Spinal cord (tissue), 10 donors: ENCODE data around the gene SSNA1. TPM values are rescaled to one million over a fixed set of nuclear protein-coding genes. Genes with fewer than 3 reads are reported as not detected.

Experiments
- DNase-seq, 6 donors: peaks; one replicate each; pipeline versions ENCODE4 v3.0.0 to v3.0.0-alpha.2; 2013 to 2015; ENCODE audit warnings: low spot score in 6 of 6, low read depth in 4 of 6
- H3K27ac ChIP-seq: one replicate; pipeline ENCODE4 v1.5.1; 2013; ENCODE audit warnings: low read depth, low read length, control low read depth
- H3K27me3 ChIP-seq: one replicate; pipeline ENCODE4 v1.6.1; 2013; ENCODE audit warnings: low read length; ENCODE audit not compliant: control insufficient read depth, insufficient read depth
- H3K36me3 ChIP-seq: one replicate; pipeline ENCODE4 v1.6.1; 2013; ENCODE audit warnings: low read length; ENCODE audit not compliant: control insufficient read depth, insufficient read depth
- H3K4me1 ChIP-seq: one replicate; pipeline ENCODE4 v1.6.1; 2013; ENCODE audit warnings: low read length; ENCODE audit not compliant: control insufficient read depth, insufficient read depth
- H3K4me3 ChIP-seq: one replicate; pipeline ENCODE4 v1.5.1; 2013; ENCODE audit warnings: low read depth, low read length, control low read depth
- H3K9me3 ChIP-seq: one replicate; pipeline ENCODE4 v1.6.1; 2013; ENCODE audit warnings: low read length; ENCODE audit not compliant: control insufficient read depth, insufficient read depth
- WGBS: methylation state at CpG from one replicate; pipeline ENCODE4 v1.1.5; 2013; ENCODE audit warnings: missing lambda C conversion rate; ENCODE audit not compliant: insufficient coverage; 5-methylcytosine and 5-hydroxymethylcytosine counted together
- long read RNA-seq, 4 donors: transcript quantifications; one replicate each; lab custom pipeline, GENCODE V29; 2026
- polyA plus RNA-seq, 2 donors: library from polyadenylated mRNA; unstranded; fragments of 120-200 nt; gene quantifications; one replicate each; pipeline ENCODE4 v1.2.1, GENCODE V29; 2013; ENCODE audit not compliant: insufficient read length in 2 of 2
- total RNA-seq, 2 donors: library from RNA; depleted of rRNA in 1 of 2; stranded (reverse); fragments of 120-200 nt in 1 of 2; fragments of >200 nt in 1 of 2; gene quantifications; one replicate each; pipeline versions ENCODE4 v1.2.3 to v1.2.4, GENCODE V29; 2013 to 2014
- donor health status: healthy.

SSNA1 gene, protein sequence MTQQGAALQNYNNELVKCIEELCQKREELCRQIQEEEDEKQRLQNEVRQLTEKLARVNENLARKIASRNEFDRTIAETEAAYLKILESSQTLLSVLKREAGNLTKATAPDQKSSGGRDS
- total RNA-seq (10 to 100 TPM; 28.1 to 53.5 TPM), polyA plus RNA-seq (10 to 100 TPM; 64.1 to 66.9 TPM)
- long read RNA-seq, donor 1, transcript SSNA1-201 (3 exons, 896 nt) = minor isoform, 22 of 66 reads
- long read RNA-seq, donor 1, transcript SSNA1-202 (2 exons, 1,170 nt) = major isoform, 42 of 66 reads
- long read RNA-seq, donor 1, partial matches to known transcripts = 0 of 66 reads
- long read RNA-seq, donor 1, other reads (novel, unspliced or antisense) = 0 of 66 reads
- long read RNA-seq, donor 2, transcript SSNA1-201 (3 exons, 896 nt) = major isoform, 9 of 19 reads
- long read RNA-seq, donor 2, transcript SSNA1-202 (2 exons, 1,170 nt) = minor isoform, 7 of 19 reads
- long read RNA-seq, donor 2, partial matches to known transcripts = 0 of 19 reads
- long read RNA-seq, donor 2, other reads (novel, unspliced or antisense) = 0 of 19 reads
- long read RNA-seq, donor 3, transcript SSNA1-202 (2 exons, 1,170 nt) = major isoform, 19 of 36 reads
- long read RNA-seq, donor 3, transcript SSNA1-201 (3 exons, 896 nt) = minor isoform, 12 of 36 reads
- long read RNA-seq, donor 3, partial matches to known transcripts = 0 of 36 reads
- long read RNA-seq, donor 3, other reads (novel, unspliced or antisense) = 0 of 36 reads
- long read RNA-seq, donor 4, transcript SSNA1-201 (3 exons, 896 nt) = major isoform, 55 of 89 reads
- long read RNA-seq, donor 4, transcript SSNA1-202 (2 exons, 1,170 nt) = minor isoform, 34 of 89 reads
- long read RNA-seq, donor 4, partial matches to known transcripts = 0 of 89 reads
- long read RNA-seq, donor 4, other reads (novel, unspliced or antisense) = 0 of 89 reads

GRCh38 chr9:137188490-137189296 is at the start of gene SSNA1, which contains the start of gene ANAPC2:
Gene SSNA1 (plus strand): TSS chr9:137188676. CDS start chr9:137188727, 51 bp downstream.
Gene ANAPC2 (minus strand): TSS chr9:137188560. CDS start chr9:137188532, 28 bp downstream.
- peak within 1 kb of the TSS; percentile 96 for H3K4me3 ChIP-seq
- DNase-seq = peak; percentile 88 to 98 (median 94)
- WGBS = under 1% methylated on average over 98 of the region's 98 CpGs
- no peaks in the 10 kb centered on the region for H3K9me3 ChIP-seq
- peak within 1 kb of the TSS; percentile 79 for H3K27ac ChIP-seq
- peaks cover 57% of the 10 kb centered on the region for H3K4me1 ChIP-seq
- peaks cover 92% of the 10 kb centered on the region for H3K36me3 ChIP-seq
- H3K27me3 ChIP-seq = no peaks in the 10 kb centered on the region

GRCh38 chr9:137138722-137139467 is 49.6 kb upstream of the SSNA1 start, which contains the start of gene GRIN1:
Gene GRIN1 (plus strand): TSS chr9:137139154. CDS start chr9:137139487, 333 bp downstream.
- Histone ChIP-seq H3K27me3 (peaks cover 46% of the 10 kb centered on the region), H3K36me3 (peaks cover 36% of the 10 kb centered on the region), H3K27ac (no peak within 1 kb of the TSS), H3K9me3 (no peaks in the 10 kb centered on the region), H3K4me1 (peaks cover 54% of the 10 kb centered on the region), H3K4me3 (peak within 1 kb of the TSS; percentile 31)
- DNase-seq = peak in 4 of 6 donors; percentile 43 to 92 (median 75)
- WGBS = 4% methylated on average over 104 of the region's 104 CpGs

- Histone ChIP-seq H3K27ac (no peak overlapping the region), H3K36me3 (peaks cover 40% of the 10 kb centered on the region), H3K9me3 (no peaks in the 10 kb centered on the region), H3K4me1 (peaks cover 54% of the 10 kb centered on the region), H3K27me3 (peaks cover 46% of the 10 kb centered on the region), H3K4me3 (peak overlapping the region; percentile 31)
- WGBS = 17% methylated on average over 34 of the region's 37 CpGs
- peak in 2 of 6 donors; percentile 50 to 65 for DNase-seq
These were observed 48.9 kb upstream of the SSNA1 start for GRCh38 chr9:137139468-137140150.

- peaks cover 40% of the 10 kb centered on the region for H3K36me3 ChIP-seq
- DNase-seq = peak in 2 of 6 donors; percentile 26 to 81
- no peak overlapping the region for H3K27ac ChIP-seq
- WGBS = 47% methylated on average over 18 of the region's 26 CpGs
- no peaks in the 10 kb centered on the region for H3K9me3 ChIP-seq
- H3K4me3 ChIP-seq = peak overlapping the region; percentile 31
- H3K27me3 ChIP-seq = peaks cover 46% of the 10 kb centered on the region
- H3K4me1 ChIP-seq = peaks cover 54% of the 10 kb centered on the region
These were observed 48.1 kb upstream of the SSNA1 start for GRCh38 chr9:137140151-137141012.

DNA sequence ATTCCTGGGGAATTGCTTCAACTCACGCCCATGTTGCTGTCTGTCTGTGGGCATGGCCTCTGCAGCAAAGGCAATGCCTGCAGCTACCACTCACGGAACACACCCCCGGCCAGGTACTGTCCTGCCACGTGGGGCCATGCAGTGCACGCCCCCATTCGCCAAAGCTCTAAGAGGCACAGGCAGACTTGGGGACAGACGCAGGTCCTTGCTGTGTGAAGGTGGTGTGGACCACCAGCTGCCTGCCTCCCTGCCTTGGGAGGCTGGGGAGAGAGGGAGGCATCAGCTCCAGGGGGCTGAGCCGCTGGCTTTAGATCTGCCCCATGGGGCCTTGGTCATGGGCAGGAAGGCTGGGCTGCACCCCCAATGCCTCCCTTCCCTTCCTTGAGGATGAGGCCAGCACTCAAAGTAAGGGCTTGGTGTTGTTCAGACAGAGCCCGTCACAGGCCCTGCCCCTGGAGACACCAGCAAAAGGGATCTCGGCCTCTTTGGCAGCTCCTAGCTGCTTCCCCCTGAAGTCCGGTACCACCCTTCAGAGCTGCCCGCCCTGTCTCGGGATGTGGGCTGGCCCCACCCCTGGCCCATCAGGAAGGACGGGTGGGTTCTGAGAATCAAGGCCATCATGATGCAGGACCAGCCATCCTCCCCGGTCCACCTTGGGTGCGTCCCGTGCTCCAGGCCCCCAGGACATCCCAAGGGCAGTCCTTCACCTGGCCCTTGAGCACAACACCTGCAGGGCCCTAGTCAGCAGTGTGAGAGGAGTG is 47.2 kb upstream of the SSNA1 start:
- Histone ChIP-seq H3K36me3 (peaks cover 46% of the 10 kb centered on the region), H3K4me3 (no peak overlapping the region), H3K4me1 (peaks cover 53% of the 10 kb centered on the region), H3K9me3 (no peaks in the 10 kb centered on the region), H3K27me3 (peaks cover 43% of the 10 kb centered on the region), H3K27ac (no peak overlapping the region)
- 68% methylated on average over 16 of the region's 17 CpGs for WGBS
- no peak for DNase-seq

DNA sequence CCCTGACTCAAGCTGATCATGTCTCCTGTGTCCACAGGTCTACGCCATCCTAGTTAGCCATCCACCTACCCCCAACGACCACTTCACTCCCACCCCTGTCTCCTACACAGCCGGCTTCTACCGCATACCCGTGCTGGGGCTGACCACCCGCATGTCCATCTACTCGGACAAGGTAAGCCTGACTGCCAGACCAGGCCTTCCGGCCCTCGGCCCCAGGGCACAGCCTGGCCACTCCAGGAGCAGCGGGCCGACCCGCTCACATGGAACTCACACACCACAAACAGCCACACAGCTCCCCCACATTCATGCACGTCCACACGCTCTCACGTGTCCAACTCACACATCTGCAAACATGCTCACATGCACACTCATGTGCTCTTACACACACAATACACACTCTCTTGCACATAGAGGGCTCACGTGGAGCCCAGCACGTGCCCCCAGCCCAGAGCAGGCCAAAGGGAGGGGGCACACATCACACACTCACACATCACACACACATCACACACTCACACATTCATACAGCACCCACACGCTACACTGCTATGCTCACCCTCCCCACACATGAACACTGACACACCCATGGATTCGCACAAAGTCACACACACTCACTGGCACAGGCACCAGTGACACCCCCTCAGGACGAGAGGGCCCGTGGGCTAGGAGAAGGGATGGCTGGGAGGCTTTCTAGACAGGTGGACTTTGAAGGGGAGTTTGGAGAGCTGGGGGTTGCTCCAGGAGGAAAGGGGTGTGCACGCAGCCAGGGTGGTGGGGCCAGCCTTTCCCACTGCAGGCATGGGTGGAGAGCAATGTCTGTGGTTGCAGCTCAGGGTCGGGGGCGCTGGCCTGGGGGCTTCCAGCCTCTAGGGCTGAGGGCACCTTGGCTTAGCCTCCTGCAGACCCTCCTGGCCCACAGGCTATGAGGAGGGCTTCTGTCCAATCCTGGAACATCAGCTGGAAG is 46.2 kb upstream of the SSNA1 start:
- Histone ChIP-seq H3K4me3 (no peak overlapping the region), H3K27me3 (peaks cover 33% of the 10 kb centered on the region), H3K36me3 (peaks cover 57% of the 10 kb centered on the region), H3K27ac (no peak overlapping the region), H3K4me1 (peaks cover 43% of the 10 kb centered on the region), H3K9me3 (no peaks in the 10 kb centered on the region)
- no peak for DNase-seq
- 75% methylated on average over 19 of the region's 24 CpGs for WGBS

DNA sequence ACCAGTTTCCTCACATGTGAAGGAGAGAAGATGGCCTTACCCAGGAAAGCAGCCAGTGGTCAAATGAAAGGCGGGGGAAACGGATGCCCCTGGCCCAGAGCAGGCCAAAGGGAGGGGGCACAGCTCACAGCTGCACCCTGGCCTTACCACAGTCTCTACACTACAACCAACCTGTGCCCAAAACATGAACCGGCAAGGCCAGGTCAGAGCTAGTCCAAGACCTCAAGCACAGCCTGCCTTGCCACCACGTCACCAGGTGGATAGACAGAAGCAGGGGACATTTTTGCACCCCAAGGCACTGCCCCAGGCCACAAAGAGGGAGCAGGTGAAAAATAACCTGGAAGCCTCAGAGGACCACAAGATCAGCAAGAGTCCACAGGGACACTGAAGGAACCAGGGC is 45.0 kb upstream of the SSNA1 start:
- peaks cover 22% of the 10 kb centered on the region for H3K27me3 ChIP-seq
- WGBS = 51% methylated on average over 4 of the region's 4 CpGs

More for the DNA sequence above, 45.0 kb upstream of the SSNA1 start:
- H3K4me3 ChIP-seq = no peak overlapping the region
- no peak overlapping the region for H3K27ac ChIP-seq
- H3K36me3 ChIP-seq = peaks cover 69% of the 10 kb centered on the region
- DNase-seq = no peak
- no peaks in the 10 kb centered on the region for H3K9me3 ChIP-seq
- H3K4me1 ChIP-seq = peaks cover 30% of the 10 kb centered on the region
